ENCODE results near the gene SMIM31.

DNA sequence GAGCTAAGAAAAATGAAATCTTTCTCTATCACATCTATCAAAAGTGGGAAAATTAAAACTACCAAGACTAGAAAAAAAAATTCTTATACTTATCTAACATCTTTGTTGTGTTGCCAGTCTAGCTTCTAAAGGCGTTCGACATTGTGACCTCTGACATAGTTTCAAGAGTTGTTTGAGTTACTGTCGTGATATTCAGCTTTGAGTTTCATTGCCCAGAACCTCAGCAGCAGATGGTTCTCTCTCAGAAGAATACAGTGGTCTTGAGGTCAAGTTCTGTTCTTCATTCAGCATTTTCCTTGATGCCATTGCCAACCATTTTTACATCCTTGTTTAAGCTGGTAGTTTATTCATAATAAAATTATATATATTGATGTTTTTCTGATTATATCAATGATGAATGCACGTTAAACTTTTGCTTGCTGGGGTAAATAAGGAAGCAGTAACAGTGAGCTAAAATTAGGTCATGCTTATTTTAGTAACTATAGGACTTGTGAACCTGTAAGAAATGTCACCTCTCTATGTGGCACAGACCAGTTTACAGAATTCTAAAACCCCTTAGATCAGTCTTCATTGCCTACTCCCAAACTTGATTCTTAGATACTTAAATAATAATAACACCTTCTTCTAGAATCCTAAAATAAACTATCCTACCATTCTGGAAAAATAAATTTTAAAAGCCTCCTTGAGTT, 23.1 kb upstream of the SMIM31 start:
- no peak for TF ChIP-seq CTCF (conservative IDR thresholded peaks at IDR 0.05; ENCODE audit: low read length)
- no peak for TF ChIP-seq EZH2phosphoT487 (IDR thresholded peaks at IDR 0.05; ENCODE audit: borderline replicate concordance)
